Hematopoietic multipotent progenitor cell treated with erythropoietin and hydrocortisone succinate and interleukin-3 and kit ligand, for 4 days (in vitro differentiated cells): ENCODE data around the gene RETREG1.
A peak's percentile ranks its signal among the peaks of the same experiment; 100 is the strongest.
"Not testable (repeated sequence)": the region's sequence is repeated elsewhere in the genome, so short reads cannot be mapped to it uniquely, and the experiment has no call there.

Experiments
- DNase-seq: peaks from one replicate; pipeline ENCODE4 v3.0.0-alpha.2; 2015

The RETREG1 gene

GRCh38 chr5:16550316-16550952 lies 66.4 kb downstream of the RETREG1 start:
- DNase-seq: peak; percentile 71

GRCh38 chr5:16549491-16550206 lies 67.1 kb downstream of the RETREG1 start:
- no peak for DNase-seq

DNA sequence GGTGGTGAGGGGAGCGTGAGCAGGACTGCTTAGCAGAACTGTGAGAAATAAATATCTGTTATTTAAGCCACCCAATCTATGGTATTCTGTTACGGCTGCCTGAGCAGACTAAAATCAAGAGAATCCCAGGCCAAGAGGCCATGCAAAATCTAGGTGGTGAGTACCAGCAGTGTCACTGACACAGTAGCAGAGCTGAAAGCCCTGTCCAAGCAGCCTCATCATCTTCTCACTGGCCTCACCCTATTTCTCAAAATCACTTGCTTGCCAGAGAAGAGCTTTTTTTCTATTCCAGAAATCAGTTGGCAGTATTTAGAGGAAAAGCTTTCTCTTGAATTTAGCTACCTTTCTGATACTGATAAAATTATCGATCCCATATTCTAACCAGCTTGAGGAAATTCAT lies 68.0 kb downstream of the RETREG1 start:
- DNase-seq: no peak

GRCh38 chr5:16548115-16548514 lies 68.7 kb downstream of the RETREG1 start:
- DNase-seq: no peak

DNA sequence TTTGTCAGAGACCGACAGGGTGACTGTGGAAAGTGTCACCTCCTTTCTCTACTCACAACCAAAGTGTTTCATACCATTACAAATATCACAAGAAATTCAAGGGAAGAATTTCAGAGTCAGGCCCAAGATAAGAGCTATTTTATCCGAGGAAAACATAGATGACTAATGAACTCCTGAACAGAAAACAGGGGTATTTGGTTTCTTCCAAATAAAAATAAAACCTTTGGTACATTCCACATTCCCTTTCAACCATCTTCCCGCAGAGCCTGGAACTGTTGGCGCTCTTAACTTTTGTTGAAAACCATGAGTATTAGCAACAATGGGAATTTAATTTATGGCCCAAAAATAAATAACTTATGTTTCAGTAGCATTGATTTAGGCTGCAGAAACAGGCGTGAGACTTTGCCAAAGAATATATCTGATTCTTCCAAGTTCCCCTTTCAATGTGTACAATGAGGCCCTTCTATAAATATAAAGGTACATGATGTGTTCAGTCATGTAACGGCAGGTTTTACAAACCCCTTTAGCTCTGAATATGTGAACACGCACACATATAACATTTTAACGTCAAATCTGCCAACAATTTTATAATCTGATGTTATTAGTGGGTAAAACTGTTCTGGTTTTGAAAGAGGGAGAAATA lies 69.5 kb downstream of the RETREG1 start:
- DNase-seq: no peak

DNA sequence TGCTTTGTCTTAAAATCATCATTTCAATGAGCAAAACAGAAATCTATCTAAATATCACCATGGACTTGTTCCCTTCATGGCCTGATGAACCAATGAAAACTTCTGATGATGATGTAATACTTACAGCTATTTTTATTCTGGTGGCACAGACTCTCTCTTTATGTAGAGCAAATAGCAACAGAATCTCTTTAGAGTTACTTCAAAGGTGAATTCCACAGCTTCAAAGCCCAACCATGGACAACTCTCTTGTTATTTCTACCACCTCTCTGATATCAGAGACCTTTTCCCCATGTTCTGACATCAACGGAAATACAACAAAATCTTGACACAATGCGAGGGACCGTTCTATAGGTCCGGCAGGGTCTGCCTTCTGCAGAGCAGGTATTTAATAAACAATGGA lies 70.1 kb downstream of the RETREG1 start:
- DNase-seq: no peak

GRCh38 chr5:16544607-16545374 lies 72.0 kb downstream of the RETREG1 start:
- no peak for DNase-seq

GRCh38 chr5:16543206-16543605 lies 73.6 kb downstream of the RETREG1 start:
- DNase-seq: not testable (repeated sequence)

DNA sequence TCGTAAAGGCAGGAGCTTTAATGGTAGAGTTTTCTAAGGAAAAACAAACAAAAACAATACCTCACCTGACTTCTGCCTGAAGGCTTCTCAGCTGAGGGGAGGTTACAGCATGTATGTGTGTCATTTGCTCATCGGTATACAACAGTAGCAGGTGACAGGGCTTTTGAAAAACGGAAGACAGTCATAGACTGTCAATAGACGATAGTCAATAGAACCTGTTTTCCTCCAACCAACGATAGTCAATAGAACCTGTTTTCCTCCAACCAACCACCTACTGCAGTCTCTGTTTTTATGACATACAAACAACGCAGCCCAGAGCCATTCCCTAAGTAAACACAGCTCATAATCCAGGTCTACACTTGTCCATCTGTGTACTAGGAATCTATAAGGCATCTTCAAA lies 74.6 kb downstream of the RETREG1 start:
- no peak for DNase-seq

DNA sequence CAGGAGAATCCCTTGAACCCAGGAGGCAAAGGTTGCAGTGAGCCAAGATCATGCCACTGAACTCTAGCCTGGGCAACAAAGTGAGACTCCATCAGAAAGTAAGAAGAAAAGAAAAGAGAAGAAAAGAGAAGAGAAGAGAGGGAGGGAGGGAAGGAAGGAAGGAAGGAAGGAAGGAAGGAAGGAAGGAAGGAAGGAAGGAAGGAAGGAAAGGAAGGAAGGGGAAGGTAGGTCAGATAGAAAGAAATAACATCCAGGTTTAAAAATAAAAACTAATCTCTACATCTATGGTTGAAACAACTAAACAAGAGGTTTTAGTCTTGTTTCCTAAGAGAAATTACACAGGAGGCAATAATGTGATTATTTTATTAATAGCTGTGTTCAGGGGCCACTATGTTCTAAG lies 75.2 kb downstream of the RETREG1 start:
- DNase-seq: not testable (repeated sequence)

- DNase-seq: no peak
Measured at GRCh38 chr5:16540421-16540820, 76.4 kb downstream of the RETREG1 start.

- no peak for DNase-seq
Measured at GRCh38 chr5:16539169-16539666, 77.6 kb downstream of the RETREG1 start.

- no peak for DNase-seq
Measured at GRCh38 chr5:16538006-16538405, 78.8 kb downstream of the RETREG1 start.

GRCh38 chr5:16536818-16537217 lies 80.0 kb downstream of the RETREG1 start:
- no peak for DNase-seq

- no peak for DNase-seq
Measured at GRCh38 chr5:16536246-16536645, 80.6 kb downstream of the RETREG1 start.

GRCh38 chr5:16534280-16534679 lies 82.5 kb downstream of the RETREG1 start:
- no peak for DNase-seq

GRCh38 chr5:16531063-16531648 lies 85.6 kb downstream of the RETREG1 start:
- no peak for DNase-seq

DNA sequence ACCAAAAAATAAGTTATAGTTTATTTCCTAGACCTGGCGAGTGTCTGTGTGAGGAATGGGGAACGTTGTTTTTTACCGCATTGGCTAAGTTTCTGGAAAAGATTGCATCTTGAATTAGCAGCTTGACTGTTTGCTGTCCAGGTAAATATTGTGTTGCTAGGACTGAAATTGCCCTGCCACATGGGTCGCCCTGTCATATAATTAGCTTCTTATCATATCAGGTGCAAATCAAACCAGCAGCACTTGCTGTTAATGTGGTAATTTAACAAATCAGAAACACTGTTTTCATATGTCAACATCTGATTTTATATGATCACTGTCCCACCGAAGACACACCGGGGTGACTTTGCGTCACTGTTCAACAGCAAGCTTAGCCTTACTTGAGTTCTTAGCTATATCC lies 87.5 kb downstream of the RETREG1 start:
- DNase-seq: no peak

- DNase-seq: no peak
Measured at GRCh38 chr5:16528382-16529110, 88.3 kb downstream of the RETREG1 start.

GRCh38 chr5:16525651-16526050 lies 91.1 kb downstream of the RETREG1 start:
- DNase-seq: no peak

- no peak for DNase-seq
Measured at GRCh38 chr5:16524286-16524685, 92.5 kb downstream of the RETREG1 start.
